ENCODE measurements around the gene XRCC6. TPM values are rescaled to one million over a fixed set of nuclear protein-coding genes. Genes with fewer than 3 reads are reported as not detected.
"Not testable (repeated sequence)": the region's sequence is repeated elsewhere in the genome, so short reads cannot be mapped to it uniquely, and the experiment has no call there.

Gene XRCC6
- total RNA-seq, 2 donors from 2014 or later, result 203 to 312 TPM

DNA sequence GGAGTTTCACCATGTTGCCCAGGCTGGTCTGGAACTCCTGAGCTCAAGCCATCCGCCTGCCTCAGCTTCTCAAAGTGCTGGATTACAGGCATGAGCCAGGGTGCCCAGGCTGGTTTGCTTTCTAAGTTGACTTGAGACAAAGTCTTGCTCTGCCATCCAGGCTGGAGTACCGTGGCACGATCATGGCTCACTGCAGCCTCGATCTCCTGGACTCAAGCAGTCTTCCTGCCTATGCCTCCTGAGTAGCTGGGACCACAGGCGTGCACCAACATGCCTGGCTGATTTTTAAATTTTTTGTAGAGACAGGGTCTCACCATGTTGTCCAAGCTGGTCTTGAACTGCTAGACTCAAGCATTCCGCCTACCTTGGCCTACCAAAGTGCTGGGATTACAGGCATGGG is 36.6 kb downstream of the XRCC6 start:
- peaks cover 54% of the 10 kb centered on the region for H3K36me3 ChIP-seq
- no peaks in the 10 kb centered on the region for H3K9me3 ChIP-seq
- intact Hi-C loops (cut with DNase I), result no loop called here
- TF ChIP-seq, protein P1, sequence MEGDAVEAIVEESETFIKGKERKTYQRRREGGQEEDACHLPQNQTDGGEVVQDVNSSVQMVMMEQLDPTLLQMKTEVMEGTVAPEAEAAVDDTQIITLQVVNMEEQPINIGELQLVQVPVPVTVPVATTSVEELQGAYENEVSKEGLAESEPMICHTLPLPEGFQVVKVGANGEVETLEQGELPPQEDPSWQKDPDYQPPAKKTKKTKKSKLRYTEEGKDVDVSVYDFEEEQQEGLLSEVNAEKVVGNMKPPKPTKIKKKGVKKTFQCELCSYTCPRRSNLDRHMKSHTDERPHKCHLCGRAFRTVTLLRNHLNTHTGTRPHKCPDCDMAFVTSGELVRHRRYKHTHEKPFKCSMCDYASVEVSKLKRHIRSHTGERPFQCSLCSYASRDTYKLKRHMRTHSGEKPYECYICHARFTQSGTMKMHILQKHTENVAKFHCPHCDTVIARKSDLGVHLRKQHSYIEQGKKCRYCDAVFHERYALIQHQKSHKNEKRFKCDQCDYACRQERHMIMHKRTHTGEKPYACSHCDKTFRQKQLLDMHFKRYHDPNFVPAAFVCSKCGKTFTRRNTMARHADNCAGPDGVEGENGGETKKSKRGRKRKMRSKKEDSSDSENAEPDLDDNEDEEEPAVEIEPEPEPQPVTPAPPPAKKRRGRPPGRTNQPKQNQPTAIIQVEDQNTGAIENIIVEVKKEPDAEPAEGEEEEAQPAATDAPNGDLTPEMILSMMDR (IDR thresholded peaks at IDR 0.05), result no peak
- no peak overlapping the region for H3K4me3 ChIP-seq
- no peak for DNase-seq
- no peak overlapping the region for H3K9ac ChIP-seq (ENCODE audit: low read depth in 2 of 2, low read length in 2 of 2)
- no peaks in the 10 kb centered on the region for H3K4me1 ChIP-seq
- no peak overlapping the region for H3K27ac ChIP-seq
- H3K27me3 ChIP-seq, result no peaks in the 10 kb centered on the region

- H3K27me3 ChIP-seq, result no peaks in the 10 kb centered on the region
- H3K9ac ChIP-seq (ENCODE audit: low read depth in 2 of 2, low read length in 2 of 2), result no peak overlapping the region
- H3K27ac ChIP-seq, result no peak overlapping the region
- intact Hi-C loops (cut with DNase I), result no loop called here
- H3K9me3 ChIP-seq, result no peaks in the 10 kb centered on the region
- H3K4me3 ChIP-seq, result no peak overlapping the region
- TF ChIP-seq, protein P1 (IDR thresholded peaks at IDR 0.05), result no peak
- H3K4me1 ChIP-seq, result no peaks in the 10 kb centered on the region
- peaks cover 54% of the 10 kb centered on the region for H3K36me3 ChIP-seq
- no peak for DNase-seq
These were observed 37.8 kb downstream of the XRCC6 start for GRCh38 chr22:41658869-41659268.

GRCh38 chr22:41659941-41660340 is 38.8 kb downstream of the XRCC6 start:
- intact Hi-C loops (cut with DNase I), result no loop called here
- Histone ChIP-seq H3K4me1 (no peaks in the 10 kb centered on the region), H3K27me3 (no peaks in the 10 kb centered on the region)

GRCh38 chr22:41660416-41660815 is 39.3 kb downstream of the XRCC6 start:
- H3K36me3 ChIP-seq, result peaks cover 46% of the 10 kb centered on the region
- H3K9ac ChIP-seq (ENCODE audit: low read depth in 2 of 2, low read length in 2 of 2), result no peak overlapping the region
- intact Hi-C loops (cut with DNase I), result no loop called here
- no peak for DNase-seq
- no peak overlapping the region for H3K4me3 ChIP-seq
- no peaks in the 10 kb centered on the region for H3K27me3 ChIP-seq
- H3K9me3 ChIP-seq, result no peaks in the 10 kb centered on the region
- TF ChIP-seq, protein P1 (IDR thresholded peaks at IDR 0.05), result no peak
- no peaks in the 10 kb centered on the region for H3K4me1 ChIP-seq
- H3K27ac ChIP-seq, result no peak overlapping the region

More at GRCh38 chr22:41659941-41660340, 38.8 kb downstream of the XRCC6 start:
- TF ChIP-seq, protein P1 (IDR thresholded peaks at IDR 0.05), result no peak
- no peak overlapping the region for H3K27ac ChIP-seq
- peaks cover 48% of the 10 kb centered on the region for H3K36me3 ChIP-seq
- no peak overlapping the region for H3K9ac ChIP-seq (ENCODE audit: low read depth in 2 of 2, low read length in 2 of 2)
- no peak for DNase-seq
- no peaks in the 10 kb centered on the region for H3K9me3 ChIP-seq
- H3K4me3 ChIP-seq, result no peak overlapping the region

GRCh38 chr22:41661088-41661487 is 40.0 kb downstream of the XRCC6 start:
- Histone ChIP-seq H3K9ac (ENCODE audit: low read depth in 2 of 2, low read length in 2 of 2) (no peak overlapping the region), H3K4me1 (no peaks in the 10 kb centered on the region), H3K27ac (no peak overlapping the region), H3K9me3 (no peaks in the 10 kb centered on the region), H3K36me3 (peaks cover 46% of the 10 kb centered on the region), H3K4me3 (no peak overlapping the region), H3K27me3 (no peaks in the 10 kb centered on the region)
- no peak for DNase-seq
- intact Hi-C loops (cut with DNase I), result no loop called here
- TF ChIP-seq, protein P1 (IDR thresholded peaks at IDR 0.05), result no peak

DNA sequence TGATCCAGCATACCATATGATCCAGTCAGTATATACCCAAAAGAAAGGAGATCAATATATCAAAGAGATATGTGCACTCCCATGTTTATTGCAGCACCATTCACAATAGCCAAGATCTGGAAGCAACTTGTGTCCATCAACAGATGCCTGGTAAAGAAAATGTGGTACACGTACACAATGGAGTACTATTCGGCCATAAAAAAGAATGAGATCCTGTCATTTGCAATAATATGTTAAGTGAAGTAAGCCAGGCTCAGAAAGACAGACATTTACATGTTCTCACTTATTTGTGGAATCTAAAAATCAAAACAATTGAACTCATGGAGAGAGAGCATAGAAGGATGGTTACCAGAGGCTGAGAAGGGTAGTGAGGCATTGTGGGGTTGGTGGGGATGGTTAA is 40.6 kb downstream of the XRCC6 start:
- Histone ChIP-seq H3K9ac (ENCODE audit: low read depth in 2 of 2, low read length in 2 of 2) (no peak overlapping the region), H3K27ac (no peak overlapping the region), H3K9me3 (no peaks in the 10 kb centered on the region), H3K27me3 (no peaks in the 10 kb centered on the region), H3K4me1 (no peaks in the 10 kb centered on the region), H3K36me3 (peaks cover 41% of the 10 kb centered on the region), H3K4me3 (no peak overlapping the region)
- TF ChIP-seq, protein P1 (IDR thresholded peaks at IDR 0.05), result no peak
- no peak for DNase-seq
- intact Hi-C loops (cut with DNase I), result no loop called here

GRCh38 chr22:41663594-41663993 is 42.5 kb downstream of the XRCC6 start:
- H3K27me3 ChIP-seq; DNase-seq; H3K4me3 ChIP-seq; H3K4me1 ChIP-seq; H3K9ac ChIP-seq (ENCODE audit: low read depth in 2 of 2, low read length in 2 of 2); H3K27ac ChIP-seq; H3K9me3 ChIP-seq; intact Hi-C loops (cut with DNase I): not testable (repeated sequence)
- H3K36me3 ChIP-seq, result peaks cover 30% of the 10 kb centered on the region

Measured in colonic mucosa (tissue), 4 donors.